Fibroblast of skin of back (primary cell): ENCODE results near the gene FHDC1.

Experiments
- DNase-seq: peaks from one replicate; pipeline ENCODE4 v3.0.0-alpha.2; 2013

Gene FHDC1

DNA sequence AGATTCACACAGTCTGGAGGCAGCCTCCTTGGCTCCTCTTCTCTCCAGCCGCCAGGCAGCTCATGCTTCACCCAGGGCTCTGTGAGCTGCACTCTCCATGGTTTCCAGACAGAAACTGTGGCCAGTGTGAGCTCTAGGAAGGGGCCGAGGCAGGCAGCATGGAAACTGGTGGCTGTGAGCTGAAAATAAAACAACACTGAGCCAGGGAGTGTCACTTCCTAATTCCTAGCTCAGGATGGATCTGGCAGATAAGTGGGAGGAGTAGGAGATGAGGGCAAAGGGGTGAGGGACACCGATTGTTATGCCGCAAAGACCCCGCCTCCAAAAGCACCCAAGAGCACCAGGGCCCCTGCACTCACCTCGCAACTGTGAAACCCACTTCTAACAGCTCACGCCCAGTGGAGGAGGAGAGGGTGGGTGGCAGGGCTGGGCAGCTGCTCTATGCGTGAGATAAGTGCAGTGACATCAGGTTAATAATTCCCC, 69.8 kb downstream of the FHDC1 start:
- no peak for DNase-seq

DNA sequence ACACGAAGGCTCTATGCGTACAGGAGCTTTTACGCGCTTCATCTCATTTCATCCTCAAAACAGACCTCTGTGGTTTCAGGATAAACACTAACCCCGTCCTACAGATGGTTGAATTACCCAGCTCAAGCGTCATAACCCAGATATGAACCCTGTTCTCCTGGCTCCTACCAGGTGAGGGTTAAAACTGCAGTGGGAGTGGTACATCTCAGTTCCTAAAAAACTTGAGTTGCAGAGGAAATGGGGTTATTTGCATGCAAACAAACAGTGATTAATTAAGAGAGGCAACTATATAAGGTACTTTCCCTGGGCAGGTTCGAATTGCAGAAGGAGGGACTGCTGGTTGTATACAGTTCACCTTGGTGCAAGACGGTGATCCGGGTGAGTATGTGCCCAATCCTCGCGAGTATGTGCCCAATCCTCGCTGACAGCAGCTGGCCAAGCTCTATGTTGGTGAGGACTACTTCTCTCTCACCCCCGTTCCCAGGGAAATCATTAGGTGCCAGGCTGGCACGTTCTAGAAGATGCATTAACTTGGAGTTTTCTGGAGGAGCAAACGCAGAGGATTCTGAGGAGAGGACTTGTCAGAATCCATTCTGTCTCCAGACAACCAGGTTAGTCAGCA, 72.6 kb downstream of the FHDC1 start:
- no peak for DNase-seq

DNA sequence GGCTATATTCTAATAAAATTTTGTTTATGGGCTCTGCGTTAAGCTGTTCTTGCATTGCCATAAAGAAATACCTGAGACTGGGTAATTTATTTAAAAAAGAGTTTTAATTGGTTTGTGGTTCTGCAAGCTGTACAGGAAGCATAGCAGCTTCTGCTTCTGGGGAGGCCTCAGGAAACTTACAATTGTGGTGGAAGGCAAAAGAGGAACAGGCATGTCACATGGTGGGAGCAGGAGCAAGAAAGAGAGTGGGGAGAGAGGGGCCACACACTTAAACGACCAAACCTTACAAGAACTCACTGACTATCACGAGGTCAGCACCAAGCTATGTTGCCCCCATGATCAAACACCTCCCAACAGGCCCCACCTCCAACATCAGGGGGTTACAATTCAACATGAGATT, 74.0 kb downstream of the FHDC1 start:
- DNase-seq: no peak

DNA sequence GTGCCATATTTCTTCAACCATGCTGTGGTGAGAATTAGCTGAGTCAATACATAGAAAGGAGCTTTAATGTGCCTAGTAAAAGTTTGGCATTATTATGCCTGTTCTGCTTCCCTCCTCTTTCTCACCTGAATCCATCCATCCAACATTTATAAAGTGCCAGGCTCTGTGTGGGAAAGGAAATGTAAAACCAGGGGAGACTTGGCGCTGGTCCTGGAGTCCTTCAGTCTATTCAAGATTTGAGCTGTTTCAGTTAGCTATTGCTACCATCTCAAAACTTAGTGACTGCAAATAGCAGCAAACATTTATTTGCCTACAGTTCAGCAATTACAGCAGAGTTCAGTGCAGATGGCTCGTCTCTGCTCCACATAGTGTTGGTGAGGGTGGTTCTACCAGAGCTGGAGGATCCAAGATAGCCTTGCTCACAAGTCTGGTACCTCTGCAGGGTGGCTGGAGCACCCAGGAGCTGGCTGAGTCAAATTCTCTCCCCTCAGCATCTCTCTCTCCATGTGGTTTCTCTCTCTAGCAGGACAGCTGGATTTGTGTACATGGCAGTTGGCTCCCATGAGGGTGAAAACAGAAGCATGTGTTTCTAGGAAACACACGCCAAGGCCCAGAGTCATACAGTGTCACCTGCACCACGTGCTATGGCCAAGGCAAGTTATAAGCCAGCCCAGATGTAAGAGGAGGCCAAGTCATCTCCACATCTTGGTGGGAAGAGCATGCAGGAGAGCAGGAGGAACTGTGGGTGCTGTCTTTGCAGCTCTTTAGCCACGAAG, 77.3 kb downstream of the FHDC1 start:
- no peak for DNase-seq

DNA sequence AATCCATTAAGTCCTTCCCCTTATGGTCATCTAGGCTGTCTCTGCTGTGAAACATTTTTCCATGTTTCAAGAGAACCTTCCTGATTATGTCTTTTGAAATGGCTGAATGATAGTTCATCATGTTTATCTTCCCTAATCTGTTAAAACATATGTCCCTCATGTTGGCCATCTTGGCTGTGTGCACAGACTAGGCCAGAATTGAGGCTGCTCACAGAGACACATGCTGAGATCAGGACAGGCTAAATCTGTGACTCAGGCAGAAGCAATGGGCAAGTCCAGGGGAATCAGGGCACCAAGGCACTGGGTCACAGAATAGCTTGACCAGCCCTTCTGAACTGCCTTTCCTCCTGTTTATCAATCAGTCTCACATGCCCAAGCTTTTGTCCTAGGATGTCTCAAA, 78.3 kb downstream of the FHDC1 start:
- peak; percentile 36 for DNase-seq

DNA sequence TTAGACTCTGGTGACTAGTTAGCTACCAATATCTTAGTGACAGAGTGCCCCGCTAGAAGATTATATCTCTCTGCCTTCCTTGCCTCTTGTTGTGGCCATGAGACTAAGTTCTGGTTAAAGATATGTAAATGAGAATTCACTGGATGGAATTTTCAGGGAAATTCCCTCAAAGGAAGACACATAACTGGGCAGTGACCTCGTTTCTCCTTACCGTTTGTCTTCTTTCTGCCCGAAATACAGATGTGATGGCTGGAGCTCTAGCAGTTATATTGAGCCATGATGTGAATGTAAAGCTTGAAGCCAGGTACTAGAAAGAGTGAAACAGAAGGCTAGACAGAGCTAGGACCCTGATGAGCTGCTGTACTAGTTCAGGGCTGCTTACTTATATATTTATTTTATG, 80.5 kb downstream of the FHDC1 start:
- DNase-seq: no peak

DNA sequence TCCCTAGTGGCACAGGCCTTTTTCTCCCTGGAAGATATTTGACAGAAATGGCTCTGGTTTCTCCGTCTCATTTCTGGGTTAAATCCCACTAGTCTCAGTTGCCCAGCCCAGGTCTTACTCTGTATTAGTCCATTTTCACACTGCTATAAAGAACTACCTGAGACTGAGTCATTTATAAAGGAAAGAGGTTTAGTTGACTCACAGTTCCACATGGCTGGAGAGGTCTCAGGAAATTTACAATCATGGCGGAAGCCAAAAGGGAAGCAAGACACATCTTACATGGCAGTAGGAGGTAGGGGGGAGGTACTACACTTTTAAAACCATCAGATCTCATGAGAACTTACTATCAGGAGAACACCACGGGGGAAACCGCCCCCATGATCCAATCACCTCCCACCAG, 81.9 kb downstream of the FHDC1 start:
- no peak for DNase-seq

DNA sequence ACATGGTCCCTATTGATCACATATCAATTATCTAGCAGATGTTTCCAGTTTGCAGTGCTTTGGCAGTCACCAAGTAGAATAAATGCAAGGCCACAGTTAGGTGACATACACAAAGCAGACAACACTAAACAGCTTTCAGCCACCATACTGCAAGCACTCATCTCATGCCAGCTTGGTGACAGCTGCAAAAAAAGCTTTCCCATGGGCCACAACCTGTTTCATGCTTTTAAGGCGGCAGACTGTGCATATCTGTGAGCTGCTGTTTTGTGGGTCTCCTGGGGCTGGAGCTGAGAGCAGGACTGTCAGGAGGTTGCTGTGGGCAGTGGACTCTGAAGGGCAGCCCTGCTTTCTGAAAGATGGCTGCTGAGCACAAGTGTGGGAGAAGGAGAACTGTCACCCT, 82.6 kb downstream of the FHDC1 start:
- no peak for DNase-seq

DNA sequence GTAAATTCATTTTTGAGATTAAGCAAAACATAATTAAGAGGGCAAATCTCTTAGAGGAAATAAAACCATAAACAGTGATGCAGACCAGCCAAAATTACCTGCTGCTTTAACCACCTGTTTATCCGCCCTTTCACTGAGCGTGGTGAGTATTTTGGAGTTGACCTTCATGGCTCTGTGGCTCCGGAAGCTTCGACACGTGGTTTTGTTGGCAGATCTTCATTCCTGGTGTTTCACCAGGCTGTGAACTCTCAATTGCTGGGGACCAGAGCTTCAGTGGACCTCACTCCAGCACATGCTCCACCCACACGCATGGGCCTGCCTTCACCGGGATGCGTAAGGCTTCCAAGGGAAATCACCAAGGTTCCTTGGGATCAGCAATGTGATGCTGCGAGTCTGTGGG, 83.8 kb downstream of the FHDC1 start:
- DNase-seq: no peak

DNA sequence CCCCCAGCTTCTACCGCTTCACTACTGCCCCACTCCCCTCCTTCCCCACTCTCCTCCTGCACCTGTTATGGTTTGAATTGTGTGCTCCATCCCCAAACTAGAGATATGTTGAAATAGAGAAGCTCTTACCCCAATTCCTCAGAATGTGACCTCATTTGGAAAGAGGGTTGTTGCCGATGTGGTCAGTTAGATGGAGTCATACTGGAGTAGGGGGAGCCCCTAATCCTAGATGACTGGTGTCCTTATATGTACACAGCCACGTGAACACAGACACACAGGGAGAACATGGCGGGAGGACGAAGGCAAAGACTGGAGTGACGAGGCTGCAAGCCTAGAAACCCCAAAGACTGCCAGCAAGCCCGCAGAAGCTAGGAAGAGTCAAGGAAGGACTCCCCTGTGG, 84.3 kb downstream of the FHDC1 start:
- no peak for DNase-seq

DNA sequence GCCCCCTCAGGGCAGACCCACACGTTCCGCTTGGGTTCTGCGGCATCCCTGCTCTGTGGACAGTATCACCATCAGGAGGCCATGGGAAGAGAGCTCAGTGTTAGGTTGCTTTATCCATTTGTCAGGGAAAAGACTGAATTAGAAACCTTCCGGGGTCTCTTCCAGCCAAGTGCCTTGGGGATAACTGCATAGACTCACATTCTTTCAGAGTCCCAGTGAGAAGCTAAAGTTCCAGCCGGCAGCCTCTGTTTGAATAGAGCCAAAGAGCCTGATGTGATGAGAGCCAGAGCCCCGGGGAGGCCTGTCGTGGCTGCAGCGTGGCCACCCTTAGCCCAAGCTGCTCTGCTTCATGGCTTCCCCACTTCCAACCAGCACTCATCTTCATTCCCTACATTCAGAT, 85.2 kb downstream of the FHDC1 start:
- no peak for DNase-seq

DNA sequence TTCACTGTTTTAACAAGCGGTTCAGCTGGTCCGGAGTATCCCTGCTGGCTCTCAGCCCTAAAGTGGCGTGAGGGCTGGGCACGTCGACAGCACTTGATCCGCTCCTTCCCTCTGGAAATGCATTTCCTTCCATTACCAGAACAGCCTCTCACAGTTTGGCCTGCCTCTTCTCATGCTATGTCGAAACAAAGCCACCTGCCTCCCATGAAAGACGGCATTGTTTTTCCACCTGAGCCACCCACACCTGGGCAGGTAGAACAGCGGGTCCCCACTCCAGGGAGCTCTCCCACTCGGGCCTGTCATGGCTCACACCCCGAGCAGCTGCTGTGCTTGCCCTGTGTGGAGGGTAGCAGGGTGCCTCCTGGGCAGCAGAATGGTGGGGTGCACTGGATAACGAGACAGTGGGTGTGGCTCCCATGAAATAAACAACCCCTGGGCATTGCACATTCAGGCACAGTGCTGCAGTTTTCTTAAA, 86.2 kb downstream of the FHDC1 start:
- no peak for DNase-seq

DNA sequence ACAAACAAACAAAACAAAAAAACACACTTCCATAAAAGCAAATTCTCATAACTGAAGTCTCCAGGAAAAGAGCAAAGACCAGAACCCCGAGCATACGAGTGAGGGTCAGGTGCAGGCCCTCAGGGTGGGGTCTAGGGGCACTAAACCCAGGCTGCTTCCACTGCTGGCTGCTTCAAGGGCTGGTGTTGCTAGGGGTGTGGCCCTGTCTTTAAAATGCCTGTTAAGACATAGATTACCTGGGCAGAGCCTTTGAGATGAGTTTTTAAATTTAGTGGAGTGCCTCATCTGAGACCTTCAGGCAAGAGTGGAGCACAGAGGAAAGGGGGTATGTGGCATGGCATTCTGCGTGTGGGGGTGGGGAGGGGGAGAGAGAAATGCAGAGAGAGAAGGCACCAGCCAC, 87.0 kb downstream of the FHDC1 start:
- no peak for DNase-seq

DNA sequence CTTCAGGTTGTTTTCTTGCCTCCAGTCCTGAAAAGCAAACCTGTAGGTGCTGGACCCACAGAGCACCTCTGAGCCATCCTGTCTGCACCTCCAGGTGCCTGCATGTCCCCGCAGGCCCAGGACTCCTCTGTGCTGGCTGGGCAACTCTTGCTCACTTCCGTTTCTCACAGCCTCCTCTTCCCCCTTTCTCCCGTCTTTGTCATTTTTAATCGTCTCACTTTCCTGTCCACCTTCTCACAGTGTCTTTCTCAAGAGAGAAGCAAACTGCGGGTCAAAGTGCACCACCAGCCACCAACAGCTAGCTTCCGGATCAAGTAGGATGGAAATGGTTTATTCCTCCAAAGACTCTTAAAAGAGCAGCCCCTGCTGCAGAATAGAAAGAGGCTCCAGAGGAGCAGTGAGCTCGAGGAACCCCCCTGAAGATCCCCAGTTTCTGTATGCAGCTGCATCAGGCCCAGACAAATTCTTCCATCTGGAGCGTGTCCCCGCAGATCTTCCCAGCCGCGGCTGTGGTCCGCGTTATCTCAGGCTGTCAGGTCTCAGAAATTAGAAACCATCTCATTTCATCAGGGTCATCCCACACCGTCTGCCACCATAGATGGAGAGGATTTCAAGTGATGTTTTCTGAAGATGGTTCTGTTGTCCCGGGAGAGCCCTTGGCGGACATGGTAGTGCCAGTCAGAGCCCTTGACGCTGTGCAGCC, 87.7 kb downstream of the FHDC1 start:
- no peak for DNase-seq

DNA sequence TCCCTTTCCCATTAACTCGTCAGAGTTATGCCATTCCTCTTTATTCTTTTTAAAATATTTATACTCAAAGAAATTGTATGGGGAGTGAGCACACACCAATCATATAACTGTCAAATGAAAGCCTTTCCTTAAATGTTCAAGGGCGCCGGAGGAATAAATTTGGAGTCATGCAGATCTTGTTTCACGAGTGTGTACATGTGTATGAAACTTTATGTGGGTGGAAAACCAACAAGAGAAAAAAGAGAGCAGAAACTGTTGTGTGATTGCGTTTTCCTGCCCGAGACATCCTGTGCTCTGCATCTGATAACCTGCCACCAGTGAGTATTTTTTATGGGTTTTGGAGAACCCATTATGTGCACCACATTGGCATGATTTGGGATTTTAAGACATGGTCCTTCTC, 88.3 kb downstream of the FHDC1 start:
- no peak for DNase-seq

DNA sequence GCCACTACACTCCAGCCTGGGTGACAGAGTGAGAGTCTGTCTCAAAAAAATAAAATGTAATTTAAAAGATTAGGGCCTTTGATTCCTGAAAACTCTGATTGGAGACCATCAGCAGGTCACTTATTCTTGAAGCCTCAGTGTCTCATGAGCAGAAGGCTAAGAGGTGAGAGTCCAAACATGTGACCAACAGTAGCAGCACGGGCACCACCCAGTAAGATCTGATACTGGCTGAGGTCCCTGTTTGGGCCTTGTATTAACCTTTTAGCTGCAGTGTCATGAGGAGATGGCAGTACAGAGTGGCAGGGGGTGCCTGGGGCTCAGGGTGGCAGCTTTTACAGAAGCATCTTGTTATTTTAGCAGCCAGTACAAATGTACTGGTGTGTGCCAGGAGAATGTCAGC, 89.3 kb downstream of the FHDC1 start:
- no peak for DNase-seq

DNA sequence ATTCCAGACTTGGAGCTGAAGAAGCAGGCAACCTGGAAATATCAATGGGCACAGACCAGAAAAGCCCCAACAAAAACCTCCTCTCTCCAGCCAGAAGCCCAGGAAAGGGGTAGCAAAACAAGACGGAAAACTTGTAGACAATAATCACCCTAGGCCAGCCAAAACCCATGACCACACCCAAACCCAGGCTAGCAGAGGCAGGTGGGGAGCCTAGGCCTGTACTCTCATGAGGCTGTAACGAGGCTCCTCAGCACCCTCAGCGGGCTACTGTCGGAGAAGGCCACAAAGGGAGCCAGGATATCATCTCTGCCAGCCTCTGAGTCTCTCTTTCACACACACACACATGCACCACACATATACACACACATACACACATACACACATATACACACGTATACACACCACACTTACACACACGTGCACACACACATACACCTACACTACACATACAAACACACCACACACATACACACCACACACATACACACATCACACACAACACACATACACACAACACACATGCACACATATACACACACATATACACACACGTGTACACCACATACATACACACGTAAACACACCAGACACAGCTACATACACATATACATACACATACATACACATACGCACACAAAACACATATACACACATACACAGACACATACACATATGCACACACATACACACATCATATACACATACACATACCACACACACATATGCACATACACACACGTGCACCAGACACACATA, 90.6 kb downstream of the FHDC1 start:
- no peak for DNase-seq

DNA sequence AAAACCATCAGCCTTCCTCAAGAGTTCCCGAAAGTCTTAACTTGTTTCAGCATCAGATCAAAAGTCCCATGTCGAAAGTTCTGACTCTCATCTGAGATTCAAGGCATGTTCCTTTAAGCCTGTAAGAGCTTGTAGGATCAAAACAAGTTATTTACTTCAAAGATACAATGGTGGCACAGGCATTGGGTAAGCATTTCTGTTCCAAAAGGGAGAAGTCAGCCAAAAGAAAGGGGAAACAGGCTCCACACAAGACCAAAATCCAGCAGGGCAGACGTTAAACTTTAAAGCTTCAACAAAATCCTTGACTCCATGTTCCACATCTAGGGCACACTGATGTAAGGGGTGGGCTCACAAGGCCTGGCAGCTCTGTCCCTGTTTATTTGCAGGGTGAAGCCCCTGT, 91.7 kb downstream of the FHDC1 start:
- DNase-seq: no peak

DNA sequence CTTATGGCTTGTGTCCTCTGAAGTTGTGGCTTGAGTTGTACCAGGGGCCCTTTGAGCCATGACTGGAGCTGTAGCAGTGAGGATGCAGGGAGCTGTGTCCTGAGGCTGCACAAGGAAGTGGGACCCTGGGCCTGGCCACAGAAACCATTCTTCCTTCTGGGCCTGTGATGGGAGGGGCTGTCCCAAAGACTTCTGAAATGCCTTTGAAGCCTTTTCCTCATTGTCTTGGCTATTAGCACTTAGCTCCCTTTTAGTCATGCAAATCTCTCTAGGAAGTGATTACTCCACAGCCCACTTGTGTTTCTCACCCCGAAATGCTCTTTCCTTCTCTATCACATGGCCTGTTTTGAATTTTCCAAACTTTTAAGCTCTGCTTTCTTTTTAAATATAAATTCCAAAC, 92.4 kb downstream of the FHDC1 start:
- DNase-seq: no peak
